Measurements from ENCODE around the gene ZNF724.
"Not testable (repeated sequence)": the region's sequence is repeated elsewhere in the genome, so short reads cannot be mapped to it uniquely, and the experiment has no call there.

ZNF724 gene

DNA sequence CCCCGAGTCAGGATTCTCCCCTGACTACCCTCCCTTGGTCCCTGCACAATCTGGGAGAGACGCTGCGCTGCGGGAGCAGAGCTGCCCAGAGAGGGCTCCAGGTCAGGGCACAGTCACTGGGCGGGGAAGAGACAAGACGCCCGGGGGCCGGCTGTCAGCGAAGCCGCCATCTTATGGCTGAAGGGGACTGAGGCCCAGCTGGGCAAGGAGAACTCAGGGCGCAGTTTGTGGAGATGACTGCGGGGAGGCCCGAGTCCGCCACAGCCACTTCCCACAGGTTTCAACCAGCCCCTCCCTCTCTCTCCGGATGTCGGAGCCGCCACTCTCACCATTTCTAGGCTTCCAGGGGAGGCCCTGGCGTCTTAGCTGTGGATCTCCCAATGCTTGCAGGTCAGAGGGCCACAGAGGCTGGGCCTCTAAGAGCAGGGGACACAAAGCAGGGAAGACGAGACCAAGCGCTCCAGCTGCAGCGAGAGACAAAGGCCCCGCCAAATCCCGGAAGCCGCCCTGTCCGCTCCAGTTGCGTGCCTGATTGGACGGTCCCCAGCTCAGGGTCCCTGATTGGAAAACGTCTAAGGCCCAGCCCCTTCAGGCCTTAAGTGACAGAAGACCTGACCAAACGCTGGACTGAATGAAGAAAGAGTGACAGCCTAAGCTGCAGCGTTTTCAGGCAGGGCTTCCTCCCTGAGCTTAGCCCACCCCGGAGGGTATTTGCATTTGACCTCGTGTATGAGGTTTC lies at the start of gene ZNF724:
ZNF724 (minus strand) TSS at position 484 of the 739 bp plus-strand sequence; CDS start at position 332, 152 bp downstream.
- no peaks in the 10 kb centered on the region for H3K4me1 ChIP-seq (ENCODE audit: control insufficient read depth, insufficient read depth, low read length)
- H3K4me3 ChIP-seq (ENCODE audit: low read length): peak within 1 kb of the TSS; percentile 98
- peak within 1 kb of the TSS; percentile 40 for H3K27ac ChIP-seq (ENCODE audit: low read depth, low read length)
- no peaks in the 10 kb centered on the region for H3K36me3 ChIP-seq (ENCODE audit: control insufficient read depth, insufficient read depth, low read length)
- no peaks in the 10 kb centered on the region for H3K27me3 ChIP-seq (ENCODE audit: control insufficient read depth, insufficient read depth, low read length)
- H3K9ac ChIP-seq (ENCODE audit: low read length): peak within 1 kb of the TSS; percentile 68

DNA sequence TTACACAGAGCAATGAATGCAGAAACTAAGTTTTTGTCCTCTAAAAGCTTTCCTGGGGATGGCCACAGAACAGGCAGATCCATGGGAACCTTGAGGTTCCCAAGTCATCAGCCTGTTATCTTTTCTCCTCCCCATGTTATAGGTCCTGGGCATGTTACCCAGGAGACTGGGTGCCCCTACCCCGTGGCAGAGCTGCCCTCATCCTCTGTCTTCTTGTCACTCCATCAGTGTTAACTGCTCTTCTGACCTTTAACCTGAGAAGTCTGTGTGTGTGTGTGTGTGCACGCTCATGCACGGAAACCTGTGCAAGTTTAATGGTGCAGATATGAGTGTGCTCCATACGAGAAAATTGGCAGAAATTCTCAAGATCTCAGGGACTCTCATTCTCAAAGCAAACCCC lies 43.9 kb upstream of the ZNF724 start:
- Histone ChIP-seq H3K27me3 (ENCODE audit: control insufficient read depth, insufficient read depth, low read length) (no peaks in the 10 kb centered on the region), H3K36me3 (ENCODE audit: control insufficient read depth, insufficient read depth, low read length) (no peaks in the 10 kb centered on the region), H3K4me1 (ENCODE audit: control insufficient read depth, insufficient read depth, low read length) (no peaks in the 10 kb centered on the region), H3K4me3 (ENCODE audit: low read length) (no peak overlapping the region), H3K27ac (ENCODE audit: low read depth, low read length) (no peak overlapping the region), H3K9ac (ENCODE audit: low read length) (no peak overlapping the region)

DNA sequence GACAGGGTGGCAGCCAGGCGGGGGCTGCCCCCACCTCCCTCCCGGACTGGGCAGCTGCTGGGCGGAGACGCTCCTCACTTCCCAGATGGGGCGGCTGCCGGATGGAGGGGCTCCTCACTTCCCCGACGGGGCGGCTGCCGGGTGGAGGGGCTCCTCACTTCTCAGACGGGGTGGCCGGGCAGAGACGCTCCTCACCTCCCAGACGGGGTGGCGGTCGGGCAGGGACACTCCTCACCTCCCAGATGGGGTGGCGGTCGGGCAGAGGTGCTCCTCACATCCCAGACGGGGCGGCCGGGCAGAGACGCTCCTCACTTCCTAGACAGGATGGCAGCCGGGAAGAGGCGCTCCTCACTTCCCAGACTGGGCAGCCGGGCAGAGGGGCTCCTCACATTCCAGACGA lies 39.8 kb upstream of the ZNF724 start:
- not testable (repeated sequence) for H3K27me3 ChIP-seq (ENCODE audit: control insufficient read depth, insufficient read depth, low read length); H3K4me3 ChIP-seq (ENCODE audit: low read length); H3K9ac ChIP-seq (ENCODE audit: low read length); H3K27ac ChIP-seq (ENCODE audit: low read depth, low read length); H3K4me1 ChIP-seq (ENCODE audit: control insufficient read depth, insufficient read depth, low read length); H3K36me3 ChIP-seq (ENCODE audit: control insufficient read depth, insufficient read depth, low read length)

DNA sequence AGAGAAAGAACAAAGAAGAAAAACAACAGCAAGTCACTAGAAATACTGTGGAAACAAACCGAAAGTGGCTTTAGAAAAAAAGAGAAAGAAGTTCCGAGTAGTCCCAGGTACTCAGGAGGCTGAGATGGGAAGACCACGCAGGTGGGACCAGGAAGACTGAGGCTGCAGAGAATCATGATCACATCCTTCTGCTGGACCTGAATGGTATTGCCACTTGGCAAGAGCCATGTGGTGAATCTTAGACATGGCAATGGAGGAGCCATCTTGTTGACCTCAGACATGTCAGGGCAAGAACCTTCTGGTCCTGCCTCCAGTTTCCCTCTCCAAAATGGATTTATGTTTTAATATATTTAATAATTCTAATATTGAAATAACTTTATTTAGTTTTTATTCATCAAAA lies 37.4 kb upstream of the ZNF724 start:
- H3K4me3 ChIP-seq (ENCODE audit: low read length): no peak overlapping the region
- no peaks in the 10 kb centered on the region for H3K36me3 ChIP-seq (ENCODE audit: control insufficient read depth, insufficient read depth, low read length)
- H3K9ac ChIP-seq (ENCODE audit: low read length): no peak overlapping the region
- no peak overlapping the region for H3K27ac ChIP-seq (ENCODE audit: low read depth, low read length)
- H3K27me3 ChIP-seq (ENCODE audit: control insufficient read depth, insufficient read depth, low read length): no peaks in the 10 kb centered on the region
- no peaks in the 10 kb centered on the region for H3K4me1 ChIP-seq (ENCODE audit: control insufficient read depth, insufficient read depth, low read length)

DNA sequence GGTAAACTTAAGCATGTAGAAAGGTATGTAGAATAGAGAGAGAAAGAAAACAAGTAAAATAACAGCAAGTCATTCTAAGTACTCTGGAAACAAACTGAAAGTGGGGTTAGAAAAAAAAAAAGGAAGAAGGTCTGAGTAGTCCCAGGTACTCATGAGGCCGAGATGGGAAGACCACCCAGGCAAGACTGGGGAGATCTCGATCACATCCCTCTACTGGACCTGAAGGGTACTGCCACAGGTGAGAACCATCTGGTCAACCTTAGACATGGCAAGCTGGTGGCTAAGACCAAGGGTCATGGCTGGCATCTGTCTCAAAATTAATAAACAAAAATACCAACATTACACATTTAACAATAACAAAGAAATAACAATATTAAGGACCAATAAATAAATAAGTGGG lies 36.3 kb upstream of the ZNF724 start:
- no peaks in the 10 kb centered on the region for H3K36me3 ChIP-seq (ENCODE audit: control insufficient read depth, insufficient read depth, low read length)
- H3K9ac ChIP-seq (ENCODE audit: low read length): no peak overlapping the region
- H3K27me3 ChIP-seq (ENCODE audit: control insufficient read depth, insufficient read depth, low read length): no peaks in the 10 kb centered on the region
- H3K4me3 ChIP-seq (ENCODE audit: low read length): no peak overlapping the region
- no peaks in the 10 kb centered on the region for H3K4me1 ChIP-seq (ENCODE audit: control insufficient read depth, insufficient read depth, low read length)
- H3K27ac ChIP-seq (ENCODE audit: low read depth, low read length): no peak overlapping the region

DNA sequence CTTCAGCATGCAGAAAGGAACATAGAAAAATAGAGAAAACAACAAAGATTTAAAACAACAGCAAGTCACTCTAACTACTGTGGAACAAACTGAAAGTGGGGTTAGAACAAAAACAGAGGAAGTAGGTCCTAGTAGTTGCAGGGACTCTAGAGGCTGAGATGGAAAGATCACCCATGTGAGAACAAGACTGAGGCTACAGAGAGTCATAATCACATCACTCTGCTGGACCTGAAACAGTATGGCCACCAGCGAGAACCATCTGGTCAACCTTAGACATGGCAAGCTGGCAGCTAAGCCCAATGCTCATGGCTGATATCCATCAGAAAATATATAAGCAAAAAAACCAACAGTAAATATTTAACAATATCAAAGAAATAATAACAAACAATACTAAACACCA lies 35.8 kb upstream of the ZNF724 start:
- H3K9ac ChIP-seq (ENCODE audit: low read length): no peak overlapping the region
- no peaks in the 10 kb centered on the region for H3K4me1 ChIP-seq (ENCODE audit: control insufficient read depth, insufficient read depth, low read length)
- no peak overlapping the region for H3K4me3 ChIP-seq (ENCODE audit: low read length)
- no peak overlapping the region for H3K27ac ChIP-seq (ENCODE audit: low read depth, low read length)
- no peaks in the 10 kb centered on the region for H3K36me3 ChIP-seq (ENCODE audit: control insufficient read depth, insufficient read depth, low read length)
- no peaks in the 10 kb centered on the region for H3K27me3 ChIP-seq (ENCODE audit: control insufficient read depth, insufficient read depth, low read length)

DNA sequence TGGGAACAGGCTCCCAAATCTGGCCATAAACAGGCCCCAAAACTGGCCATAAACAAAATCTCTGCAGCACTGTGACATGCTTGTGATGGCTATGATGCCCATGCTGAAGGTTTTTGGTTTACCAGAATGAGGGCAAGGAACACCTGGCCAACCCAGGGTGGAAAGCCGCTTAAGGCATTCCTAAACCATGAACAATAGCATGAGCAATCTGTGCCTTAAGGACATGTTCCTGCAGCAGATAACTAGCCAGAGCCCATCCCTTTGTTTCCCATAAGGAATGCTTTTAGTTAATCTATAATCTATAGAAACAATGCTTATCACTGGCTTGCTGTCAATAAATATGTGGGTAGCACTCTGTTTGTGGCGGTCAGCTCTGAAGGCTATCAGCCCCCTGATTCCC lies 35.1 kb upstream of the ZNF724 start:
- not testable (repeated sequence) for H3K27ac ChIP-seq (ENCODE audit: low read depth, low read length); H3K4me1 ChIP-seq (ENCODE audit: control insufficient read depth, insufficient read depth, low read length); H3K4me3 ChIP-seq (ENCODE audit: low read length); H3K9ac ChIP-seq (ENCODE audit: low read length); H3K27me3 ChIP-seq (ENCODE audit: control insufficient read depth, insufficient read depth, low read length); H3K36me3 ChIP-seq (ENCODE audit: control insufficient read depth, insufficient read depth, low read length)

DNA sequence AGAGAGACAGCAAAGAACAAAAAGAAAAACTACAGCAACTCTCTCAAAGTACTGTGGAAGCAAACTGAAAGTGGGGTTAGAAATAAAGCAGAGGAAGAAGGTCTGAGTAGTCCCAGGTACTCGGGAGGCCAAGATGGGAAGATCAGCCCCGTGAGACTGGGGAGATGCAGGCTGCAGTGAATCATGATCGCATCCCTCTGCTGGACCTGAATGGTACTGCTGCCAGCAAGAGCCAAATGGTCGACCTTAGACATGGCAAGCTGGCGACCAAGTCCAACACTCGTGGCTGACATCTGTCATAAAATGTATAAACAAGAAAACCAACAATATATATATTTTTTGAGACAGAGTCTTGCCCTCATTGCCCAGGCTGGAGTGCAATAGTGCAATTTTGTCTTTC lies 33.7 kb upstream of the ZNF724 start:
- Histone ChIP-seq H3K4me3 (ENCODE audit: low read length) (no peak overlapping the region), H3K36me3 (ENCODE audit: control insufficient read depth, insufficient read depth, low read length) (no peaks in the 10 kb centered on the region), H3K27ac (ENCODE audit: low read depth, low read length) (no peak overlapping the region), H3K9ac (ENCODE audit: low read length) (no peak overlapping the region), H3K27me3 (ENCODE audit: control insufficient read depth, insufficient read depth, low read length) (no peaks in the 10 kb centered on the region), H3K4me1 (ENCODE audit: control insufficient read depth, insufficient read depth, low read length) (no peaks in the 10 kb centered on the region)

DNA sequence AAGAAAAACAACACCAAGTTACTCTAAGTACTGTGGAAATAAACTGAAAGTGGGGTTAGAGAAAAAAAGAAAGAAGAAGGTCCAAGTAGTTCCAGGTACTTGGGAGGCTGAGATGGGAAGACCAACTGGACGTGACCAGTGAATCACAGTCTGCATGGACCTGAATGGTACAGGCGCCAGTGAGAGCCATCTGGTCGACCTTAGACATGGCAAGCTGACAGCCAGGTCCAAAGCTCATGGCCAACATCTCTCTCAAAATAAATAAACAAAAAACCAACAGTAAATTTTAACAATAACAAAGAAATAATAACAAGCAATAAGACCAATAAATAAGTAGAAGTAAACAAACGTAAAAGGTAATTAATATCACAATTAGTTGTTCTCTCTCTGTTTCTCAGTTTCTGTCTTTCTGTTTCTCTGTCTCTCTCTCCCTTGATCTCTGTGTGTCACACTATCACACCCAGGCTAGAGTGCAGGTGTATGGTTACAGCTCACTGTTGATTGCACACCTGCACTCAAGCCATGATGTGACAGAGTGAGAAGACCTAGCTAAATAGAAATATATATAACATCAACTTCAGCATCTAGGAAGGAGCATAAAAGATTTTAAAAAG lies 31.6 kb upstream of the ZNF724 start:
- Histone ChIP-seq H3K36me3 (ENCODE audit: control insufficient read depth, insufficient read depth, low read length) (no peaks in the 10 kb centered on the region), H3K4me1 (ENCODE audit: control insufficient read depth, insufficient read depth, low read length) (no peaks in the 10 kb centered on the region), H3K9ac (ENCODE audit: low read length) (no peak overlapping the region), H3K4me3 (ENCODE audit: low read length) (no peak overlapping the region), H3K27me3 (ENCODE audit: control insufficient read depth, insufficient read depth, low read length) (no peaks in the 10 kb centered on the region), H3K27ac (ENCODE audit: low read depth, low read length) (no peak overlapping the region)

DNA sequence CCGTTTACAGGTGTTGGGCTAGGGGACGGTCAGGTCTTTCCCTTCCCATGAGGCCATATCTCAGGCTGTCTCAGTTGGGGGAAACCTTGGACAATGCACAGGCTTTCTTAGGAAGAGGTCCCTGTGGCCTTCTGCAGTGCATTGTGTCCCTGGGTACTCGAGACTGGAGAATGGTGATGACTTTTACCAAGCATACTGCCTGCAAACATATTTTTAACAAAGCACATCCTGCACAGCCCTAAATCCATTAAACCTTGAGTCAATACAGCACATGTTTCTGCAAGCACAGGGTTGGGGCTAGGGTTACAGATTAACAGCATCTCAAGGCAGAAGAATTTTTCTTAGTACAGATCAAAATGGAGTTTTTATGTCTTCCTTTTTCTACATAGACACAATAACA lies 27.9 kb upstream of the ZNF724 start:
- not testable (repeated sequence) for H3K36me3 ChIP-seq (ENCODE audit: control insufficient read depth, insufficient read depth, low read length); H3K27me3 ChIP-seq (ENCODE audit: control insufficient read depth, insufficient read depth, low read length); H3K4me1 ChIP-seq (ENCODE audit: control insufficient read depth, insufficient read depth, low read length); H3K27ac ChIP-seq (ENCODE audit: low read depth, low read length); H3K4me3 ChIP-seq (ENCODE audit: low read length); H3K9ac ChIP-seq (ENCODE audit: low read length)

DNA sequence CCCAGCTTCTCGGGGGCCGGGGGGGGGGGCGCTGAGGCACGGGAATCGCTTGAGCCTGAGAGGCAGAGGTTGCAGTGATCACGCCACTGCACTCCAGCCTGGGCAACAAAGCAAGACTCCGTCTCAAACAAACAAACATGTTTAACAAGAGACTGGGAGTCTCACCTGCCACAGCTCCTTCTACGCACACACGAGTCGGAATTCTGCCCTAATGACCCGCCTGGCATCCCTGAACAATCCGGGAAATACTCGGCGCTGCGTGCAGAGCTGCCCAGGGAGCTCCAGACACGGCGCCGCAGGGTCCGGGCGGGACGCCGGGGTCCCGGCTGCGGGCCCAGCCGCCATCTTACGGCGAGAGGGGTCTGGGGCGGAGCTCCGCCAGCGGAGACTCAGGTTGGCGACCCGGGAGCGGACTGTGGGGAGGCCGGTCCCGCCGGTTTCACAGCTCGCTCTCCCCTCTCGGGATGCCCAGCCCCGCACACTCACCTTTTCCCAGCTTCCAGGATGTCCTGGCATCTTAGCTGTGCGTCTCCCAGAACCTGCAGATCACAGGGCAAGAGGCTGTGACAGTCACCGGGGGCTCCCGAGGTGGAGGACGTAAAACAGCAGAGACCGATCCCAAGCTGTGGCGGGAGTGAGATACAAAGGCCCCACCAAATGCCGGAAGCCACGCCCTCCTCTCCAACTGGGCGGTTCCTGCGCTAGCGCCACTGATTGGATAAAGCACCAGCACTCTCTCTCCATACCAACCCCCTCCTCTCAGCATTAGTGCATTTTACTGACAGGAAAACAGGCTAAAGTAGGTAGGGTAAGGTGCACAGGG lies 23.6 kb upstream of the ZNF724 start:
- Histone ChIP-seq H3K27me3 (ENCODE audit: control insufficient read depth, insufficient read depth, low read length) (no peaks in the 10 kb centered on the region), H3K9ac (ENCODE audit: low read length) (peak overlapping the region; percentile 35), H3K4me1 (ENCODE audit: control insufficient read depth, insufficient read depth, low read length) (peaks cover 2% of the 10 kb centered on the region), H3K27ac (ENCODE audit: low read depth, low read length) (peak overlapping the region; percentile 73), H3K36me3 (ENCODE audit: control insufficient read depth, insufficient read depth, low read length) (peaks cover 2% of the 10 kb centered on the region), H3K4me3 (ENCODE audit: low read length) (peak overlapping the region; percentile 88)

DNA sequence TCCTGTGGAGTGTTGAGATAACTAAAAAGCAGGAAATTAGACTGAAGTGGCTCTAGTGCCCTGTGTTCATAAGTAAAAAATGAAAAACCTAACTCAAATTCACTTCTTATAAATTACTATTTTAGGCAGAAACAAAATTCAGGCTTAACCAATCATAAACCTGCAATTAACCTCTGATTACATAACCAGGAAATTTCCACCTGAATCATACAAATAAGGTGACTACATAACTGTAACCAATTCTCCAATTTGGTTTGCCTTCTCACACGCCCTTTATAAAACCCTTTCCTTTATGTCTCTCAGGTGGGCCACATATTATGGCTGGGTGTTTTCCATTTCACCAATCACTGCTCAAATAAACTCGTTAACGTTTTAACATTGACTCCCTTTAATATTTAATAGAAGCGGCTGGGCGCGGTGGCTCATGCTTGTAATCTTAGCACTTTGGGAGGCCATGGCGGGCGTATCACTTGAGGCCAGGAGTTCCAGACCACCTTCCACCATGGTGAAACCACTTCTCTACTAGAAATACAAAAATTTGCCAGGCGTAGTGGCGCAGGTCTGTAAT lies 22.9 kb upstream of the ZNF724 start:
- peaks cover 2% of the 10 kb centered on the region for H3K36me3 ChIP-seq (ENCODE audit: control insufficient read depth, insufficient read depth, low read length)
- no peak overlapping the region for H3K9ac ChIP-seq (ENCODE audit: low read length)
- no peaks in the 10 kb centered on the region for H3K27me3 ChIP-seq (ENCODE audit: control insufficient read depth, insufficient read depth, low read length)
- peaks cover 2% of the 10 kb centered on the region for H3K4me1 ChIP-seq (ENCODE audit: control insufficient read depth, insufficient read depth, low read length)
- H3K4me3 ChIP-seq (ENCODE audit: low read length): peak overlapping the region; percentile 88
- H3K27ac ChIP-seq (ENCODE audit: low read depth, low read length): peak overlapping the region; percentile 73

Measured in rectal smooth muscle tissue (tissue), 1 donor.